Activated B cell treated with CpG ODN at 0.5 μM for 24 hours (primary cell): Measurements from ENCODE around the gene OGFOD3. TPM values are rescaled to one million over a fixed set of nuclear protein-coding genes. Genes with fewer than 3 reads are reported as not detected.

ENCODE experiments used
- ATAC-seq: fragments of 200-7000 bp; cut with Tn5 transposase; one replicate; pipeline ENCODE4 v1.10.0; 2021; ENCODE audit warnings: low read depth, mild to moderate bottlenecking, moderate library complexity
- CTCF ChIA-PET: fragments of 350-600 bp; sonication (Branson Sonifier 250); formaldehyde crosslinking; loops from one replicate; lab custom pipeline; 2021; ENCODE audit warnings: antibody characterized with exemption; lab: Charles Lee
- POLR2A ChIA-PET: fragments of 350-600 bp; sonication (Branson Sonifier 250); formaldehyde crosslinking; loops from one replicate; lab custom pipeline; 2021; ENCODE audit warnings: antibody characterized with exemption; lab: Charles Lee
- DNase-seq: peaks from one replicate; pipeline ENCODE4 v3.0.0; 2022
- H3K27ac Mint-ChIP-seq: one replicate; pipeline ENCODE4 v1.8.0; 2020; ENCODE audit warnings: mixed read lengths
- H3K27me3 Mint-ChIP-seq: one replicate; pipeline ENCODE4 v1.8.0; 2021; ENCODE audit warnings: mixed read lengths
- H3K36me3 Mint-ChIP-seq: one replicate; pipeline ENCODE4 v1.8.0; 2021; ENCODE audit warnings: low read depth, mixed read lengths
- H3K4me1 Mint-ChIP-seq: one replicate; pipeline ENCODE4 v1.8.0; 2021; ENCODE audit warnings: mixed read lengths
- H3K4me3 Mint-ChIP-seq: one replicate; pipeline ENCODE4 v1.8.0; 2020; ENCODE audit warnings: mild to moderate bottlenecking, mixed read lengths
- H3K9me3 Mint-ChIP-seq: one replicate; pipeline ENCODE4 v1.8.0; 2020; ENCODE audit warnings: mixed read lengths
- intact Hi-C: fragments of 100-400 bp; cut with micrococcal nuclease; formaldehyde crosslinking; loops from one replicate; pipeline ENCODE4 v1.15.1; 2024
- total RNA-seq: library from RNA; stranded (reverse); gene quantifications from 2 replicates; pipeline ENCODE4 v1.2.3, GENCODE V29; 2022
- TF ChIP-seq, protein P1 (sequence below): fragments of 200-600 bp; IDR thresholded peaks from one replicate; pipeline ENCODE4 v1.8.0; 2022; ENCODE audit warnings: antibody characterized with exemption, mild to moderate bottlenecking

The OGFOD3 gene
- total RNA-seq, 1 donor from 2014 or later, result 35.0 TPM

DNA sequence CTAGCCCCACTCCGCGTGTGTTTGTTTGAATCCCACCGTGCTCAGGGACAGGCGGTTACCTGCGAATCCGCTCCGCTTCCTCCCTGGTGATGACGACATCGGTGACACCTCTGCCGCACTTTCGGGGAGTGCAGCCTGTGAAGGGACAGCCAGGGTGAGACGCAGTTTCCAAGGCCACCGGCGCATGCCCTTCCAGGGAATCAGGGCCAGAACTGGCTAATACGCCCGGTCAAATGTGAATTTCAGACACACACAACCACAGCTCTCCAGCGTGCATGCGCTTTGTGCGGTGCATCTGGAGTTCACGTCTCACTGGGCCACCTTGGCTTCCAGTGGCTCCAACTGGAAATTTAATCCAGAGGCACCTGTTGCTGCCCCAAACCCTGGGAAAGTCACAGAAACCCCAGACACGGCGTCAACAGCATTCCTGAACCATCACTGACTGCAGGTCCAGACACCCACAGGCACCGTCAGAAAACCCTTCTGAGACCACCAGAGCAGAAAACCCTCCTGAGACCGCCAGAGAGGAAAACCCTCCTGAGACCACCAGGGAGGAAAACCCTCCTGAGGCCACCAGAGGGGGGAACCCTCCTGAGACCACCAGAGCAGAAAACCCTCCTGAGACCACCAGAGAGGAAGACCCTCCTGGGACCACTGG is 6.9 kb downstream of the OGFOD3 start:
- no peaks in the 10 kb centered on the region for H3K9me3 Mint-ChIP-seq
- DNase-seq (no peak), ATAC-seq (no peak)
- TF ChIP-seq, protein P1, sequence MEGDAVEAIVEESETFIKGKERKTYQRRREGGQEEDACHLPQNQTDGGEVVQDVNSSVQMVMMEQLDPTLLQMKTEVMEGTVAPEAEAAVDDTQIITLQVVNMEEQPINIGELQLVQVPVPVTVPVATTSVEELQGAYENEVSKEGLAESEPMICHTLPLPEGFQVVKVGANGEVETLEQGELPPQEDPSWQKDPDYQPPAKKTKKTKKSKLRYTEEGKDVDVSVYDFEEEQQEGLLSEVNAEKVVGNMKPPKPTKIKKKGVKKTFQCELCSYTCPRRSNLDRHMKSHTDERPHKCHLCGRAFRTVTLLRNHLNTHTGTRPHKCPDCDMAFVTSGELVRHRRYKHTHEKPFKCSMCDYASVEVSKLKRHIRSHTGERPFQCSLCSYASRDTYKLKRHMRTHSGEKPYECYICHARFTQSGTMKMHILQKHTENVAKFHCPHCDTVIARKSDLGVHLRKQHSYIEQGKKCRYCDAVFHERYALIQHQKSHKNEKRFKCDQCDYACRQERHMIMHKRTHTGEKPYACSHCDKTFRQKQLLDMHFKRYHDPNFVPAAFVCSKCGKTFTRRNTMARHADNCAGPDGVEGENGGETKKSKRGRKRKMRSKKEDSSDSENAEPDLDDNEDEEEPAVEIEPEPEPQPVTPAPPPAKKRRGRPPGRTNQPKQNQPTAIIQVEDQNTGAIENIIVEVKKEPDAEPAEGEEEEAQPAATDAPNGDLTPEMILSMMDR, result no peak
- H3K36me3 Mint-ChIP-seq, result peaks cover 36% of the 10 kb centered on the region
- H3K27me3 Mint-ChIP-seq, result no peaks in the 10 kb centered on the region
- intact Hi-C loops, result no loop called here
- no peak overlapping the region for H3K4me3 Mint-ChIP-seq
- H3K4me1 Mint-ChIP-seq, result peaks cover 27% of the 10 kb centered on the region
- ChIA-PET CTCF (no interaction called here), POLR2A (no interaction called here)
- H3K27ac Mint-ChIP-seq, result no peak overlapping the region

DNA sequence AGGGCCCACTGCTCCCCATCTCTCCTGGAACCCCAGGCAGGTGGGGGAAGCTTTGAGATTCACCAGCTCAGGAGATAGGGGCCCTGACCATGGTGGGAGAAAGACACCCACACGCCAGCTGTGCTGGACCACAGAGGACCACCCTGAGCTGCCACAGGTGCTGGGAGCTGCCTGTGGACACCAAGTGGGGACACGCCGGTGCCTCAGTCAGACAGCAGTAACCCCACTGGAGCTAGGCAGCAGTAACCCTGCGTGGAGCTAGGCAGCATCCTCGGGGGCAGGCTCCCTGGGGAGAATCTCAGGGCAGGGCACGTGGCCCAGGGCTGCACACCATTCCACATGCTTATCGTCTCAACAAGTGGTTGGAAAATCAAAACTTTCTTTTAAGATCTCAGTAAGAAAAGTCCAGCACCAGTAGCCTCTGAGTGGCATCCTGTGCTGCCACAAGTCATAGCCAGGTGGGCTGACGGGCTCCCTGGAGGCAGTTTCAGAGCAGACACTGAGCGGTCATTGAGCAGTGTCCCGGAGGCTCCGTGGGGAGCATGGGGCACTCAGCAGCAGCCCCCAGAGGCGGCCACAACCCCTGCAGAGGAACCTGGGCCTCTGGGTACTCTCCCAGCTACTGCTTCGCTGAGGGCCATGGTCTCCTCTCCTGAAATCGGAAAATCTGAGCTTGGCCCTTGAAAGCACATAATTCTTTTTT is 8.2 kb downstream of the OGFOD3 start:
- POLR2A ChIA-PET, result interaction anchor here (0.5 kb wide), 1 partner anchor 537 kb away, joined by 17 read pairs; no protein-coding TSS in a partner anchor
- Mint-ChIP-seq H3K27me3 (no peaks in the 10 kb centered on the region), H3K9me3 (no peaks in the 10 kb centered on the region), H3K4me1 (peaks cover 25% of the 10 kb centered on the region), H3K36me3 (peaks cover 41% of the 10 kb centered on the region), H3K27ac (no peak overlapping the region), H3K4me3 (no peak overlapping the region)
- intact Hi-C loops, result no loop called here
- DNase-seq (no peak), ATAC-seq (no peak)
- TF ChIP-seq, protein P1, result no peak
- CTCF ChIA-PET, result no interaction called here

DNA sequence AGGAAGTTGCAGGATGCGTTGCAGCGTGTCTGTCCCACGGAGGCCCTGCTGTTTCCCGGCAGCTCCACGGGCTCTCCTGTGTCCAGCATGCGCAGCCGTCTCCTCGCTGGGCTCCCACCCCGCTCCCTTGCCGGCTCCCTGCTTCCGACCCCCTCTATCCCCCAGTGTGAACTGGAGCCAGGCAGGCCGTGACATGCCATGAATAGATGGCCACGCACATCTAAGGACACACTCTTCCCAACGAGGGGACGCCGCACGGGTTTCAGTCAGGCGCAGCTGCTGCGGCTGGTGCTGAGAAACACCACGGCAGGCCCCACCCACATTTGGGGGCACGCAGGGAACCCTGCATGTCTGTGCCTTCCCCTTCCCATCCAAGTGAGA is 9.5 kb downstream of the OGFOD3 start:
- peaks cover 39% of the 10 kb centered on the region for H3K36me3 Mint-ChIP-seq
- intact Hi-C loops, result no loop called here
- ChIA-PET POLR2A (no interaction called here), CTCF (interaction anchor here (0.5 kb wide), 1 partner anchor 16 kb away, joined by 4 read pairs; no protein-coding TSS in a partner anchor)
- H3K27me3 Mint-ChIP-seq, result no peaks in the 10 kb centered on the region
- no peak for DNase-seq
- no peak overlapping the region for H3K27ac Mint-ChIP-seq
- H3K4me1 Mint-ChIP-seq, result peaks cover 15% of the 10 kb centered on the region
- TF ChIP-seq, protein P1, result no peak
- no peaks in the 10 kb centered on the region for H3K9me3 Mint-ChIP-seq
- ATAC-seq, result no peak
- H3K4me3 Mint-ChIP-seq, result no peak overlapping the region

DNA sequence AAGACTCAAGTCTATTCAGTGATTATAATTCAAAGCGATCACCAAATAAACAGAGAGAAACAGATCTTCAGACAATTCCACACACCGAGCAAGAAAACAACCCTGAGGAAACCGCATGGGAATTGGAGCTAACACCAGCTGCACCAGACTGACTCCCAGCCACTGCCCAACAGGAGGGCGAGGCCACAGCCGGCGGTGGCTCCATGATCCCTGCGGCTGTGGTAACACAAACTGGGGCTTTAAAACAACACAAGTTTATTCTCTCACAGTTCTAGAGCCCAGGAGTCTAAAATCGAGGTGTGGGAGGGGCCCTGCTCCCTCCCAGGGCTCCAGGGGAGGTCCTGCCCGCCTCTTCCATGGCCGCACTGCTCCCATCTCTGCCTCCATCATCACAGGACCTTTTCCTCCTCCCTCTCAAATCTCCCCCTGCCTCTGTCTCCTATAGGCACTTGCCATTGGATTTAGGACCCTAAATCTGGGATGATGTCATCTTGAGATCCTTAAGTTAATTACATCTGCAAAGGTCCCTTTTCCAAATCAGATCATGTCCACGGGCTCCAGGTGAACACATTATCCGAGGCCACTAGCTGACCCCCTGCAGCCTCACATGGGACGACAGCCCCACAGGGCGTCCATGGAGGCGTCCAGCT is 10.0 kb downstream of the OGFOD3 start:
- ChIA-PET CTCF (no interaction called here), POLR2A (no interaction called here)
- peaks cover 44% of the 10 kb centered on the region for H3K36me3 Mint-ChIP-seq
- intact Hi-C loops, result no loop called here
- no peaks in the 10 kb centered on the region for H3K9me3 Mint-ChIP-seq
- no peak overlapping the region for H3K4me3 Mint-ChIP-seq
- TF ChIP-seq, protein P1, result no peak
- DNase-seq (no peak), ATAC-seq (no peak)
- H3K27ac Mint-ChIP-seq, result no peak overlapping the region
- peaks cover 15% of the 10 kb centered on the region for H3K4me1 Mint-ChIP-seq
- H3K27me3 Mint-ChIP-seq, result no peaks in the 10 kb centered on the region

DNA sequence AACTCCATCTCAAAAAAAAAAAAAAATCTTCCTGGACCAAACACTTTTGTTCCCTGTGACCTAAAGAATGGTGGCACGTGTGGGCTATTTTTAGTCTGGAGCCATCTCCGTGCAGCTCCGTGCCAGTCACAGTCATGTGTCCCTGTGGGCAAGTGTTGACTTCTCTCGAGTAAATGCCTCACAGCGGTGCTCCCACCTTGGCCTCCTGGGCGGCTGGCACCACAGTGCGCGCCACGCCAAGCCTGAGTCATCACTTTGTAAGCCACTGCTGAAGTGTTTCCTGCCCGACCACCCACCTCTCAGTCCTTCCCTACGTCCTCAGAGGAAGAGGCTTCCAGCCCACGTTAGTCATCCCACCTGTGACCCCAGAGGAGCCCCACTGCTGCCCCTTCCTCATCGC is 11.1 kb downstream of the OGFOD3 start:
- TF ChIP-seq, protein P1, result no peak
- Mint-ChIP-seq H3K9me3 (no peaks in the 10 kb centered on the region), H3K4me3 (no peak overlapping the region), H3K27ac (no peak overlapping the region), H3K36me3 (peaks cover 47% of the 10 kb centered on the region), H3K27me3 (no peaks in the 10 kb centered on the region), H3K4me1 (peaks cover 14% of the 10 kb centered on the region)
- no peak for DNase-seq
- ChIA-PET CTCF (no interaction called here), POLR2A (no interaction called here)
- intact Hi-C loops, result no loop called here
- ATAC-seq, result no peak
